ENCODE data around the gene TCF7L2. TPM values are rescaled to one million over a fixed set of nuclear protein-coding genes. Genes with fewer than 3 reads are reported as not detected.

TCF7L2 gene
- total and polyA plus RNA-seq, 9 of the 15 experiments (the other 6 are each of a cell fraction or from before 2014, with no cell fraction given), result 0.32 to 2.8 (median 0.92) TPM

- Histone ChIP-seq H3K9me1 (ENCODE audit: control insufficient read depth, insufficient read depth, low read length) (no peaks in the 10 kb centered on the region), H3K9ac (ENCODE audit: insufficient read depth in 1 of 2, low read depth in 2 of 2, low read length in 2 of 2) (no peak overlapping the region), H2AFZ (ENCODE audit: low read depth, low read length) (peak overlapping the region; percentile 99), H3K27me3 (ENCODE audit: control insufficient read depth in 2 of 2, insufficient read depth in 2 of 2, low read length in 2 of 2) (no peaks in the 10 kb centered on the region; a peak in 2 of 5 replicates), H3K36me3 (ENCODE audit: control insufficient read depth, insufficient read depth, low read length) (no peaks in the 10 kb centered on the region; the same call in 2 of the 3 replicates), H3K9me3 (replicated peaks; ENCODE audit: control insufficient read depth, insufficient read depth, low read depth, low read length) (no peaks in the 10 kb centered on the region), H4K20me1 (replicated peaks; ENCODE audit: control insufficient read depth, insufficient read depth, low read length) (no peaks in the 10 kb centered on the region), H3K4me2 (ENCODE audit: insufficient read depth, low read length) (no peak overlapping the region), H3K27ac (ENCODE audit: extremely low read depth, low read depth, low read length) (no peak overlapping the region; the same call in 2 of the 3 replicates), H3K4me3 (no peak overlapping the region), H3K79me2 (ENCODE audit: control insufficient read depth, insufficient read depth, low read length) (no peaks in the 10 kb centered on the region), H3K4me1 (replicated peaks in 1 of 2; ENCODE audit: control insufficient read depth in 2 of 2, insufficient read depth in 2 of 2, low read length in 2 of 2) (peaks cover 12 to 56% of the 10 kb centered on the region in 2 experiments)
- CTCF ChIA-PET (ENCODE audit: low intra/inter-chr PET ratio), result no interaction called here
- WGBS (ENCODE audit: insufficient coverage, low coverage, missing lambda C conversion rate), result 77% methylated on average over 17 of the region's 19 CpGs
- ATAC-seq, result no peak
- intact Hi-C loops (cut with micrococcal nuclease), result no loop called here
- FAIRE-seq, result no peak
- POLR2A ChIA-PET, result interaction anchor here (1.3 to 1.7 kb wide), 2 partner anchors 9 to 33 kb away, joined by 3 to 5 read pairs; no protein-coding TSS in a partner anchor
- in situ Hi-C loops (cut with MboI), result no loop called here
- BruUV-seq (replicated peaks), result no TSS peak
- DNase-seq (ENCODE audit: extremely low read depth in 1 of 4, low spot score in 3 of 4), result no peak
- TF ChIP-seq ZNF232 (CRISPR knock-in tag; IDR thresholded peaks at IDR 0.05) (no peak), ZNF217 (CRISPR knock-in tag; IDR thresholded peaks at IDR 0.05) (no peak), XRCC3 (IDR thresholded peaks at IDR 0.05) (no peak), ZNF282 (CRISPR knock-in tag; IDR thresholded peaks at IDR 0.05) (no peak), ZSCAN32 (CRISPR knock-in tag; IDR thresholded peaks at IDR 0.05) (no peak), BDP1 (IDR thresholded peaks at IDR 0.05; ENCODE audit: insufficient read depth, insufficient read length) (no peak), ZNF354B (CRISPR knock-in tag; IDR thresholded peaks at IDR 0.05) (no peak), CGGBP1 (CRISPR knock-in tag; IDR thresholded peaks at IDR 0.05) (no peak), DPF2 (IDR thresholded peaks at IDR 0.05) (no peak), ZNF740 (CRISPR knock-in tag; IDR thresholded peaks at IDR 0.05) (no peak), ZNF740 (tag; IDR thresholded peaks at IDR 0.05) (no peak), HNRNPK (IDR thresholded peaks at IDR 0.05; ENCODE audit: low read depth, low read length, poor library complexity, severe bottlenecking) (no peak), NFIC (IDR thresholded peaks at IDR 0.05) (no peak), PURB (CRISPR knock-in tag; IDR thresholded peaks at IDR 0.05; ENCODE audit: low read depth) (no peak), TEAD2 (tag; IDR thresholded peaks at IDR 0.05) (no peak), CC2D1A (IDR thresholded peaks at IDR 0.05) (no peak)
- TF ChIP-seq, protein P1, sequence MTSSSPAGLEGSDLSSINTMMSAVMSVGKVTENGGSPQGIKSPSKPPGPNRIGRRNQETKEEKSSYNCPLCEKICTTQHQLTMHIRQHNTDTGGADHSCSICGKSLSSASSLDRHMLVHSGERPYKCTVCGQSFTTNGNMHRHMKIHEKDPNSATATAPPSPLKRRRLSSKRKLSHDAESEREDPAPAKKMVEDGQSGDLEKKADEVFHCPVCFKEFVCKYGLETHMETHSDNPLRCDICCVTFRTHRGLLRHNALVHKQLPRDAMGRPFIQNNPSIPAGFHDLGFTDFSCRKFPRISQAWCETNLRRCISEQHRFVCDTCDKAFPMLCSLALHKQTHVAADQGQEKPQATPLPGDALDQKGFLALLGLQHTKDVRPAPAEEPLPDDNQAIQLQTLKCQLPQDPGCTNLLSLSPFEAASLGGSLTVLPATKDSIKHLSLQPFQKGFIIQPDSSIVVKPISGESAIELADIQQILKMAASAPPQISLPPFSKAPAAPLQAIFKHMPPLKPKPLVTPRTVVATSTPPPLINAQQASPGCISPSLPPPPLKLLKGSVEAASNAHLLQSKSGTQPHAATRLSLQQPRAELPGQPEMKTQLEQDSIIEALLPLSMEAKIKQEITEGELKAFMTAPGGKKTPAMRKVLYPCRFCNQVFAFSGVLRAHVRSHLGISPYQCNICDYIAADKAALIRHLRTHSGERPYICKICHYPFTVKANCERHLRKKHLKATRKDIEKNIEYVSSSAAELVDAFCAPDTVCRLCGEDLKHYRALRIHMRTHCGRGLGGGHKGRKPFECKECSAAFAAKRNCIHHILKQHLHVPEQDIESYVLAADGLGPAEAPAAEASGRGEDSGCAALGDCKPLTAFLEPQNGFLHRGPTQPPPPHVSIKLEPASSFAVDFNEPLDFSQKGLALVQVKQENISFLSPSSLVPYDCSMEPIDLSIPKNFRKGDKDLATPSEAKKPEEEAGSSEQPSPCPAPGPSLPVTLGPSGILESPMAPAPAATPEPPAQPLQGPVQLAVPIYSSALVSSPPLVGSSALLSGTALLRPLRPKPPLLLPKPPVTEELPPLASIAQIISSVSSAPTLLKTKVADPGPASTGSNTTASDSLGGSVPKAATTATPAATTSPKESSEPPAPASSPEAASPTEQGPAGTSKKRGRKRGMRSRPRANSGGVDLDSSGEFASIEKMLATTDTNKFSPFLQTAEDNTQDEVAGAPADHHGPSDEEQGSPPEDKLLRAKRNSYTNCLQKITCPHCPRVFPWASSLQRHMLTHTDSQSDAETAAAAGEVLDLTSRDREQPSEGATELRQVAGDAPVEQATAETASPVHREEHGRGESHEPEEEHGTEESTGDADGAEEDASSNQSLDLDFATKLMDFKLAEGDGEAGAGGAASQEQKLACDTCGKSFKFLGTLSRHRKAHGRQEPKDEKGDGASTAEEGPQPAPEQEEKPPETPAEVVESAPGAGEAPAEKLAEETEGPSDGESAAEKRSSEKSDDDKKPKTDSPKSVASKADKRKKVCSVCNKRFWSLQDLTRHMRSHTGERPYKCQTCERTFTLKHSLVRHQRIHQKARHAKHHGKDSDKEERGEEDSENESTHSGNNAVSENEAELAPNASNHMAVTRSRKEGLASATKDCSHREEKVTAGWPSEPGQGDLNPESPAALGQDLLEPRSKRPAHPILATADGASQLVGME (CRISPR knock-in tag; IDR thresholded peaks at IDR 0.05), result no peak
Measured at GRCh38 chr10:113058523-113059370, 108.7 kb downstream of the TCF7L2 start.
